Keratinocyte (primary cell): ENCODE results near the gene MCEMP1. TPM values are rescaled to one million over a fixed set of nuclear protein-coding genes. Genes with fewer than 3 reads are reported as not detected.

Experiments
- DNase-seq: peaks from one replicate; pipeline ENCODE4 v3.0.0-alpha.2; 2011; ENCODE audit warnings: low read depth, missing footprints, low spot score
- FAIRE-seq: peaks from 2 replicates; lab custom pipeline; 2011; peaks lifted over from hg19 to GRCh38; lab: Jason Lieb, UNC
- H2AFZ ChIP-seq: 2 replicates; pipeline ENCODE4 v1.6.0; 2012; ENCODE audit warnings: low read length, control low read depth, inconsistent platforms; ENCODE audit not compliant: control insufficient read depth
- H3K27ac ChIP-seq: 2 replicates; pipeline ENCODE4 v1.5.1; 2011; ENCODE audit warnings: low read length; ENCODE audit not compliant: control insufficient read depth, insufficient read depth
- H3K27me3 ChIP-seq: 3 replicates; pipeline ENCODE4 v1.6.0; 2011; ENCODE audit warnings: low read length; ENCODE audit not compliant: control insufficient read depth, insufficient read depth; ENCODE audit errors: extremely low read depth
- H3K36me3 ChIP-seq, 2 experiments: 2 replicates in 1 of 2; 3 replicates in 1 of 2; pipeline ENCODE4 v1.5.1; 2011; ENCODE audit warnings: low read length in 2 of 2, mild to moderate bottlenecking in 1 of 2; ENCODE audit not compliant: control insufficient read depth in 2 of 2, insufficient read depth in 2 of 2; ENCODE audit errors: extremely low read depth in 1 of 2
- H3K4me1 ChIP-seq: 3 replicates; pipeline ENCODE4 v1.5.1; 2011; ENCODE audit warnings: low read length; ENCODE audit not compliant: control insufficient read depth, insufficient read depth; ENCODE audit errors: extremely low read depth
- H3K4me2 ChIP-seq: 3 replicates; pipeline ENCODE4 v1.6.0; 2011; ENCODE audit warnings: low read depth, low read length; ENCODE audit not compliant: control insufficient read depth, insufficient read depth; ENCODE audit errors: extremely low read depth
- H3K4me3 ChIP-seq, 3 experiments: fragments of 200-600 bp in 1 of 3; sonication (generic) in 1 of 3; 2 replicates in 2 of 3; 3 replicates in 1 of 3; pipeline ENCODE4 v1.5.1; 2011 to 2016; ENCODE audit warnings: low read length in 3 of 3, mild to moderate bottlenecking in 3 of 3, control low read depth in 2 of 3, inconsistent platforms in 1 of 3, low read depth in 1 of 3, mixed read lengths in 1 of 3, mixed run types in 1 of 3, moderate library complexity in 1 of 3; ENCODE audit not compliant: control insufficient read depth in 2 of 3, insufficient read depth in 2 of 3; ENCODE audit errors: extremely low read depth in 1 of 3
- H3K79me2 ChIP-seq: 2 replicates; pipeline ENCODE4 v1.6.0; 2012; ENCODE audit warnings: low read length; ENCODE audit not compliant: control insufficient read depth, insufficient read depth
- H3K9ac ChIP-seq: 3 replicates; pipeline ENCODE4 v1.6.0; 2011; ENCODE audit warnings: low read length; ENCODE audit not compliant: control insufficient read depth, insufficient read depth; ENCODE audit errors: extremely low read depth
- H3K9me1 ChIP-seq: 3 replicates; pipeline ENCODE4 v1.6.0; 2011; ENCODE audit warnings: low read length; ENCODE audit not compliant: control insufficient read depth, insufficient read depth; ENCODE audit errors: extremely low read depth
- H3K9me3 ChIP-seq: 2 replicates; pipeline ENCODE4 v1.5.1; 2012; ENCODE audit warnings: low read depth, low read length; ENCODE audit not compliant: control insufficient read depth
- H4K20me1 ChIP-seq: 3 replicates; pipeline ENCODE4 v1.6.0; 2011; ENCODE audit warnings: low read length; ENCODE audit not compliant: control insufficient read depth, insufficient read depth; ENCODE audit errors: extremely low read depth
- CTCF ChIP-seq, 3 experiments: IDR thresholded peaks in 1 of 3; conservative IDR thresholded peaks in 1 of 3; optimal IDR thresholded peaks in 1 of 3; 2 replicates in 2 of 3; 3 replicates in 1 of 3; pipeline versions ENCODE3 to v1.5.1; 2011; ENCODE audit warnings: low read length in 3 of 3, mild to moderate bottlenecking in 3 of 3, moderate library complexity in 2 of 3, control low read depth in 1 of 3, inconsistent platforms in 1 of 3; ENCODE audit not compliant: insufficient read depth in 2 of 3; ENCODE audit errors: extremely low read depth in 1 of 3
- EZH2 ChIP-seq: IDR thresholded peaks from one replicate; pipeline ENCODE4 v1.6.1; 2012; ENCODE audit warnings: inconsistent platforms, mild to moderate bottlenecking, low read length, moderate library complexity
- dilution Hi-C: fragments of 300-500 bp; cut with MboI; formaldehyde crosslinking; loops from one replicate; pipeline ENCODE4 v1.7.0; 2020; ENCODE audit warnings: low sequenced_read_pairs; ENCODE audit not compliant: extremely low pct_ligation_motif_present
- polyA plus RNA-seq, 5 experiments: library from polyadenylated mRNA; depleted of rRNA in 3 of 5; stranded (reverse) in 3 of 5; stranded (forward) in 1 of 5; unstranded in 1 of 5; fragments of >200 nt; gene quantifications; 1 replicate in 1 of 5; 2 replicates in 3 of 5; 3 replicates in 1 of 5; pipeline versions ENCODE4 v1.2.1 to v1.2.3, GENCODE V29; 2011 to 2012; ENCODE audit warnings: missing spikeins in 2 of 5, low read depth in 1 of 5, low replicate concordance in 1 of 5

The MCEMP1 gene
- polyA plus RNA-seq, 1 donor (not counting 4 experiments of a cell fraction or from before 2014, with no cell fraction given): not detected

GRCh38 chr19:7644550-7644877 is 32.4 kb upstream of the MCEMP1 start:
- no peak overlapping the region for H2AFZ ChIP-seq
- dilution Hi-C loops: no loop called here
- H3K36me3 ChIP-seq: peaks cover 12 to 21% of the 10 kb centered on the region in 2 experiments
- H4K20me1 ChIP-seq: no peaks in the 10 kb centered on the region
- FAIRE-seq (no peak), DNase-seq (no peak)
- H3K9me1 ChIP-seq: no peaks in the 10 kb centered on the region
- H3K27me3 ChIP-seq: no peaks in the 10 kb centered on the region
- no peaks in the 10 kb centered on the region for H3K4me1 ChIP-seq
- no peaks in the 10 kb centered on the region for H3K9me3 ChIP-seq
- no peak overlapping the region for H3K9ac ChIP-seq
- H3K4me2 ChIP-seq: no peak overlapping the region
- H3K27ac ChIP-seq: no peak overlapping the region
- no peak overlapping the region for H3K4me3 ChIP-seq
- no peak for TF ChIP-seq EZH2
- TF ChIP-seq CTCF (optimal IDR thresholded peaks at IDR 0.05 in 1 of 3, IDR thresholded peaks at IDR 0.05 in 1 of 3, conservative IDR thresholded peaks at IDR 0.05 in 1 of 3; ENCODE audit: extremely low read depth in 1 of 3, insufficient read depth in 2 of 3, low read length in 3 of 3): no peak
- H3K79me2 ChIP-seq: peaks cover 8% of the 10 kb centered on the region

- H2AFZ ChIP-seq: no peak overlapping the region
- FAIRE-seq: no peak
- H3K27me3 ChIP-seq: no peaks in the 10 kb centered on the region
- TF ChIP-seq EZH2 (no peak), CTCF (optimal IDR thresholded peaks at IDR 0.05 in 1 of 3, IDR thresholded peaks at IDR 0.05 in 1 of 3, conservative IDR thresholded peaks at IDR 0.05 in 1 of 3; ENCODE audit: extremely low read depth in 1 of 3, insufficient read depth in 2 of 3, low read length in 3 of 3) (no peak)
- H3K9me1 ChIP-seq: no peaks in the 10 kb centered on the region
- H3K9ac ChIP-seq: no peak overlapping the region
- peaks cover 2% of the 10 kb centered on the region for H3K79me2 ChIP-seq
- DNase-seq: no peak
- H3K4me1 ChIP-seq: no peaks in the 10 kb centered on the region
- dilution Hi-C loops: no loop called here
- peaks cover 5 to 18% of the 10 kb centered on the region in 2 experiments for H3K36me3 ChIP-seq
- H3K4me2 ChIP-seq: no peak overlapping the region
- no peaks in the 10 kb centered on the region for H3K9me3 ChIP-seq
- no peak overlapping the region for H3K4me3 ChIP-seq
- H4K20me1 ChIP-seq: no peaks in the 10 kb centered on the region
- no peak overlapping the region for H3K27ac ChIP-seq
Measured at GRCh38 chr19:7645163-7645562, 31.7 kb upstream of the MCEMP1 start.
